Measurements from ENCODE around the gene PPP1R3G.
"Not testable (repeated sequence)": the region's sequence is repeated elsewhere in the genome, so short reads cannot be mapped to it uniquely, and the experiment has no call there.

The PPP1R3G gene

DNA sequence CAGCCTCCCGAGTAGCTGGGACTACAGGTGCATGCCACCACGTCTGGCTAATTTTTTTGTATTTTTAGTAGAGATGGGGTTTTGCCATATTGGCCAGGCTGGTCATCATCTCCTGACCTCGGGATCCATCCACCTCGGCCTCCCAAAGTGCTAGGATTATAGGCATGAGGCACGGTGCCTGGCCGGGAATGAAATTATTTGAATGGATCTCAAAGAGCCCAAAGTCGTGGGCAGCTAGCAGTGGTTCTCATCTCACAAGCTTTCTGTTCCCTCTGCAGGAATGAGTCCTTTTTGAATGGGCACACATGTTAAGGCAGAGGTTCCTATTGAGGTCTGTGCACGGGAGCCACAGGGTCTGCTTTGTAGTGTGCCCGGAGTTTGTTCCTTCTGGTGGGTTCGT is 34.9 kb downstream of the PPP1R3G start:
- no peak for DNase-seq (ENCODE audit: low read depth)

- DNase-seq (ENCODE audit: low read depth), result not testable (repeated sequence)
Measured at GRCh38 chr6:5120543-5120942, 35.4 kb downstream of the PPP1R3G start.

DNA sequence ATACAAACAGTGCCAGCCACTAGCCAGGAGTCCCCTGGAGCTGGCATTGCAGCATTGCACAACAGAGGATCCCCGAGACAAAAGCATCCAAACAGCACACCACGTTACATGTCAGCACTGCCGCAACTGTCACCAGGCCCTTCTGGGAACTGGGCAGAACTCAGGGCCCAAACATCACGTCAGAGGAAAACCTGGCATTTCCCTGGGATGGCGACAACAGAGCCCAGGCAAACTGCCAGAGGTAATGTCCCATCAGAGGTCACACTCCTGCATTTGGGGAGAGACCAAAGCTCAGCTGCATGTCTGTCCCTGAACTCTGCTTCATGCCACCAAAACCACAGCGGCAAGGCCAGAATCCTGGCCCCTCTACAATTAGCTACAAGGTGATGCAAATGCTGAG is 36.3 kb downstream of the PPP1R3G start:
- no peak for DNase-seq (ENCODE audit: low read depth)

DNA sequence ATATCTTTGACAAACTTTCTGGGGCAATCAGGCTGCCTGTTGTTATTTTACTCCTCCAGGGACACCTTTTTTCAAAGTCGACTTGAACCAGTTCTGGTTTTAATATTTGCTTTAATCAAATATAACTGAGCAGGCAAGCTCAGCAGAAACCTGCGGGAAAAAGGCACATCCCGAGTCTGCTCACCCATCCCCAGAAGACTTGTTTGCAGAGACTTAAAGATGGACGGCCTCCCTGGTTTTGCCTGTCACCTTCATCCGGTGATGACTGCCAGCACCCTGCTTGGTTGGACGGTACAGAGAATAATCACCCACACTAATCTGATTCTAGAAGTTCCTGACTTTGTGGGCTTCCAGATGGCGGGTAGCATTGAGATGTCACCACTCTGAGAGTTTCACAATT is 36.8 kb downstream of the PPP1R3G start:
- DNase-seq (ENCODE audit: low read depth), result no peak

DNA sequence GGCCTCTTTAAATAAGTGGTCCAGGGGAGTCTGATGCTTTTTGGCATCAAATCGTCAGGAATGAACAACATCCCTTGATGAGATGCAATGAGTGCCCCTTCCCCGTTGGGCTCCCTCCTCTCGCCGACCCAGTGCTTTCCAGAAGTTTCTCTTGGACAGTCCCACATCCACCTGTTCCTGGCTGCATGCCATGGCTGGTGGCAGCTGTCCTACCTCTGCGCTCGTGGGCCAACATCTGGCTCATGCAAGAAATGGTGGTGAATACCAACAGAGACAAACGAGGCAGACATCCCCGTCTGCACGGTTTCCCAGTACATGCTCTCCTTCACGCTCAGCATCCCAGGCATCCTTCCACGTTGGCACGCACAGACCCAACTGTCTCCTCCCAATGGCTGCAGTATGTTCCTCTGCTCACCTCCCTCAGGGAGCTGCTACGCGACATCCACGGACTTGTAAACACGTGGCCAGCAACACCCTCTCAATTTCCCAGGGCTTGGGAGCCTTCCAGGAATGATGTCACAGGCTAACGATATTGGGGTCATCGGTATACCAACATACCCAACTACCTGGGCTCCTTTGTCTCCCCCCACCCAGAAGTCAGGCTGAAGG is 37.5 kb downstream of the PPP1R3G start:
- no peak for DNase-seq (ENCODE audit: low read depth)

- DNase-seq (ENCODE audit: low read depth), result no peak
Measured at GRCh38 chr6:5123296-5124143, 38.4 kb downstream of the PPP1R3G start.

GRCh38 chr6:5124526-5124925 is 39.4 kb downstream of the PPP1R3G start:
- DNase-seq (ENCODE audit: low read depth), result no peak

- DNase-seq (ENCODE audit: low read depth), result peak; percentile 71
Measured at GRCh38 chr6:5125152-5126006, 40.2 kb downstream of the PPP1R3G start.

DNA sequence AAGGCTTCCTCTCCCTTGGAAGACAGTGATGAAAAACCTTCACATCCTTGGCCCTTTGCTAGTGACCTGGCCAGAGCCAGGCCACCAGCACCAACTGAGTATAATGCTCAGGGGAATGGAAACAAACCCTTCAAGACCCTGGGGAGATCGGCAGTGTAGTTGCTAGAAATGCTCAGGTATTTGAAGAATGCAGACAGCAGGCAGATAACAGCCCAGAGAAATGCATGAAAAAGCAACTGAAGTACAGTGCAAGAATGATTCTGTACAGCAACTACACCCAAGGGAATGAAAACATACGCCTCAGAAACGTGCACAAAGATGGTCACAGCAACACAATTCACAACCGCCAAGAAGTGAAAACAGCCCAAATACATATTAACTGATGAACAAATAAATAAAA is 41.1 kb downstream of the PPP1R3G start:
- DNase-seq (ENCODE audit: low read depth), result peak; percentile 72

DNA sequence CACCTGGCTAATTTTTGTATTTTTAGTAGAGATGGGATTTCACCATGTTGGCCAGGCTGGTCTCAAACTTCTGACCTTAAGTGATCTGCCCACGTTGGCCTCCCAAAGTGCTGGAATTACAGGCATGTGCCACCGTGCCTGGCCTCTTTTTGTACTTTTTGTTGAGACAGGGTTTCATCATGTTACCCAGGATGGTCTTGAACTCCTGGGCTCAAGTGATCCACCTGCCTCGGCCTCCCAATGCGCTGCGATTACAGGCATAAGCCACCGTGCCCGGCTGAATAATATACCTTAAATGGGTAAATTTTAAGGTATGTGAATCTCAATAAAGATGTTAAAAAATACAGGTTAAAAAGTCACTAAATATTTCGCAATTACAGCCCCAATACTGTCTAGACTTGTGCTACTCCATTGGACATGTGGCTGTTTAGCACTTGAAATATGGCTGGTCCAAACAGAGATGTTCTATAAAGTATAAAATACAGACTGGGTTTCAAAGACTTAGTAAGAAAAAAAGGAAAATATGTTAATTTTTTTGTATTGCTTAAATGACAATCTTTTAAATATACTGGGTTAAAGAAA is 42.1 kb downstream of the PPP1R3G start:
- no peak for DNase-seq (ENCODE audit: low read depth)

- no peak for DNase-seq (ENCODE audit: low read depth)
Measured at GRCh38 chr6:5128351-5128750, 43.2 kb downstream of the PPP1R3G start.

GRCh38 chr6:5130135-5130866 is 45.2 kb downstream of the PPP1R3G start:
- no peak for DNase-seq (ENCODE audit: low read depth)

DNA sequence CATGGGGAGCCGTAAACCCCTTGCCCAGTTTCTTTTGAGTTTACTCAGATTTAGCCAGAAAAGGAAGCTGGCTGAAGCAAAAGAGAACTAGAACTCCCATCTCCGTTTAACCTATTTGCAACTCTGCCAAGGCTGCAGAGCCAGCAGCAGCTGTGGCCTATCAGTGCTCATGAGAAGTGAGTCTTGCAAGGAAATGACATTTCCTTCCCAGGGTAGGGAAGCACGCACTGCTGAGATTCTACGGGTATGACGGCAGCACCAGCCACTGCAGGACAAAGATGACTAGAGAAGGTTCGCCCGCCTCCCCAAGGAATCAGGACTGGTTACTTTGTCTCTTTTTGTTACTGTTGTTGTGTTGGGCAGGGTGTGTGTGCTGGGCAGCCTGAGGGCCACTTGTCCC is 47.6 kb downstream of the PPP1R3G start:
- peak; percentile 60 for DNase-seq (ENCODE audit: low read depth)

DNA sequence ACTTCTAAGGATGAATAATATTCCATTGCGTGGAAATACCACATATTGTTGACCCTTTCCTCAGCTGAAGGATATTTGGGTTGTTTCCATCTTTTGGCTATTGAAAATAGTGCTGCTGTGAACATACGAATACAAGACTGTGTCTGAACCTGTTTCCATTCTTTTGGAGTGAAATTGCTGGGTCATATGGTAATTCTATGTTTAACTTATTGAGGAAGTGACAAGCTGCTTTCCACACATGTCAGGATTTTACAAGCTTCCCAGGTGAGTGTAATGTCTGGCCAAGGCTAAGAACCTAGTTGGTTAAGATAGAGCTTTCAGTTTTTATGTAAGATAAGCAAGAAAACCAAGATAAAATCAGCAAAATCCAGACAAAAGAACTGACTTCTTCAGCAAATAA is 48.8 kb downstream of the PPP1R3G start:
- no peak for DNase-seq (ENCODE audit: low read depth)

GRCh38 chr6:5135788-5136376 is 50.7 kb downstream of the PPP1R3G start:
- DNase-seq (ENCODE audit: low read depth), result peak; percentile 45

DNA sequence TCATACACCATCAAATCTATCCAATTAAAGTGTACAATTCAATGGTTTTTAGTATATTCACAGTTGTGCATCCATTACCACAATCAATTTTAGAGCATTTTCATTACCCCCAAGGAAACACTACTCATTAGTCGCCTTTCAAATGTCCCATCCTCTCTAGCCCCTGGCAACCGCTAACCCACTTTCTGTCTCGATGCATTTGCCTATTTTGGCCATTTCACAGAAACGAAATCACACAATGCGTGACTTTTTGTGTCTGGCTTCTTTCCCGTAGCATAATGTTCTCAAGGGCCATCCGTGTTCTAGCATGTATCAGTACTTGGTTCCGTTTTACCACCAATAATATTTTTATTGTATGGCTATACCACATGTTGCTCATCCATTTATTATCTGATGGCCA is 51.7 kb downstream of the PPP1R3G start:
- no peak for DNase-seq (ENCODE audit: low read depth)
